Hematopoietic multipotent progenitor cell (in vitro differentiated cells): ENCODE results near the gene LEFTY2. TPM values are rescaled to one million over a fixed set of nuclear protein-coding genes. Genes with fewer than 3 reads are reported as not detected.
A peak's percentile ranks its signal among the peaks of the same experiment; 100 is the strongest.
"Not testable (repeated sequence)": the region's sequence is repeated elsewhere in the genome, so short reads cannot be mapped to it uniquely, and the experiment has no call there.

Source experiments
- DNase-seq, 3 donors: peaks; one replicate each; pipeline ENCODE4 v3.0.0-alpha.2; 2011 to 2015; ENCODE audit warnings: low read depth in 2 of 3, low spot score in 2 of 3
- total RNA-seq: library from RNA; depleted of rRNA; stranded (reverse); fragments of >200 nt; gene quantifications from one replicate; pipeline ENCODE4 v1.2.3, GENCODE V29; 2012

The LEFTY2 gene
- total RNA-seq, 1 donor, result 0.27 TPM

GRCh38 chr1:225931270-225932136, 9.5 kb downstream of the LEFTY2 start:
- DNase-seq, result no peak

- DNase-seq, result no peak
Measured at GRCh38 chr1:225930566-225930965, 10.5 kb downstream of the LEFTY2 start.

- not testable (repeated sequence) for DNase-seq
Measured at GRCh38 chr1:225929462-225929861, 11.6 kb downstream of the LEFTY2 start.

- peak in 2 of 3 donors; percentile 54 to 83 for DNase-seq
Measured at GRCh38 chr1:225928186-225929175, 12.5 kb downstream of the LEFTY2 start.

GRCh38 chr1:225926551-225927113, 14.4 kb downstream of the LEFTY2 start:
- DNase-seq, result no peak

- peak; percentile 86 to 98 (median 96) for DNase-seq
Measured at GRCh38 chr1:225923692-225924555, 17.1 kb downstream of the LEFTY2 start, which contains the start of gene PYCR2. Gene PYCR2, minus strand, starts transcription at chr1:225924250. Its CDS starts 140 bp downstream, at chr1:225924110.

- no peak for DNase-seq
Measured at GRCh38 chr1:225923381-225923691, 17.7 kb downstream of the LEFTY2 start.

- DNase-seq, result no peak
Measured at GRCh38 chr1:225921734-225922709, 19.0 kb downstream of the LEFTY2 start.

- DNase-seq, result peak in 2 of 3 donors; percentile 42 to 69
Measured at GRCh38 chr1:225919906-225920305, 21.1 kb downstream of the LEFTY2 start.

GRCh38 chr1:225918280-225918679, 22.7 kb downstream of the LEFTY2 start:
- no peak for DNase-seq

- no peak for DNase-seq
Measured at GRCh38 chr1:225917536-225917935, 23.5 kb downstream of the LEFTY2 start.

- no peak for DNase-seq
Measured at GRCh38 chr1:225917101-225917500, 23.9 kb downstream of the LEFTY2 start.

- no peak for DNase-seq
Measured at GRCh38 chr1:225915538-225915991, 25.5 kb downstream of the LEFTY2 start.

- DNase-seq, result no peak
Measured at GRCh38 chr1:225914947-225915346, 26.1 kb downstream of the LEFTY2 start.

- no peak for DNase-seq
Measured at GRCh38 chr1:225914391-225914790, 26.6 kb downstream of the LEFTY2 start.

- peak; percentile 55 to 67 (median 63) for DNase-seq
Measured at GRCh38 chr1:225911191-225912130, 29.6 kb downstream of the LEFTY2 start.

- no peak for DNase-seq
Measured at GRCh38 chr1:225909477-225909876, 31.5 kb downstream of the LEFTY2 start.

- DNase-seq, result no peak
Measured at GRCh38 chr1:225908773-225909172, 32.2 kb downstream of the LEFTY2 start.
